CD1c-positive myeloid dendritic cell (primary cell): ENCODE results near the gene RPGRIP1L.

Experiments used
- DNase-seq: peaks from one replicate; pipeline ENCODE4 v3.0.0-alpha.2; 2016; ENCODE audit errors: extremely low spot score

The RPGRIP1L gene

DNA sequence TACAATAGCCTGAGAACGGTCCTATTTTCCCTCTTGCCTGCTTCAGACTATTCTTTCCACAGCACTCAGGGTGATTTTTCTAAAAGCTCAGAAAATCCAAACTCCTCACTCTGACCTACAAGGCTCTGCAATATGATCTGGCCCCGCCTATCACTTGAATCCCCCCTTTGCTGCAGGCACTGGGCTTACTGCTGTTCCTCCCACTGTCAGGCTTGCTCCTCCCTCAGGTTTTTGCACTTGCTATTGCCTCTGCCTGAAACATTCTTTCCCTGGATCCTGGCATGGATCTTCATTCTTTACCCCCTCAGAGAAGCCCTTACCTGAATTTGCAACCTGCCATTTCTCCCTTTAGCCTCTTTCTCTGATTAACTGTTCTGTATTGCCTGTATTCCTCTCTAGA lies 52.3 kb downstream of the RPGRIP1L start:
- DNase-seq: no peak

DNA sequence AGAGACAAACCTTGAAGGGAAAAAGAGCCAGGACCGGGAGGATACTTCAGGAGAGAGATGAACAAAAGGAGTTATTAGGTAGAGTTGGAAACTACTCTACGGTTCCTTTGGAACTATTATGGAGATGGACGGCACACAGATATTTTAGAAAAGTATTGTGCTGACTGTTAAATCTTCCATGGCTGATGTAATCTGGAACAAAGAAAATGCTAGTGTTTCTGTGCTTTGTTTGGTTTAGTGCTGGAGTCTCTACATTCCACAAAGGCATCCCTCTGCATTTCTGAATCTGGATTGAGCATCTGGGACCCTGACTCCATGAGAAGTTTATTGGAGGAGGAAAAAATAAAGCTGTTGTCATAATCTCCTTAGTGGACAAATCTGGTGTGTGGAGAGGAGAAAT lies 57.2 kb downstream of the RPGRIP1L start:
- no peak for DNase-seq

DNA sequence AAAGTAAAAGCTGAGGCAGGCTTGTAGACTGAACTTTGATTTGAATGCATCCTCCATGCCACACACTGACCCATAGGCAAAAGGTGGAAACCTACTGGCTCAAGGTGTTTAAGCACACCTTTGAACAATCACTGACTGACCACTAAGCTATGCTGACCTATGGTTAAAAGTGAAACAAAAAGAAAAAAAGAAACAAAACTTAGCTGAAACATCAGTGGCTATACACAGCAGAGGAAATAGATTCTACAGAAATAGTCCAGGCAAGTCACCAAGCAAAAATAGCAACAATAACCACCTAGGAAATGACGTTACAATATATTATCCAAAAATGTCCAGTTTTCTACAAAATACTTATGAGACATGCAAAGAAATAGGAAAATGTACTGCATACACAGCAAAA lies 60.2 kb downstream of the RPGRIP1L start:
- no peak for DNase-seq

DNA sequence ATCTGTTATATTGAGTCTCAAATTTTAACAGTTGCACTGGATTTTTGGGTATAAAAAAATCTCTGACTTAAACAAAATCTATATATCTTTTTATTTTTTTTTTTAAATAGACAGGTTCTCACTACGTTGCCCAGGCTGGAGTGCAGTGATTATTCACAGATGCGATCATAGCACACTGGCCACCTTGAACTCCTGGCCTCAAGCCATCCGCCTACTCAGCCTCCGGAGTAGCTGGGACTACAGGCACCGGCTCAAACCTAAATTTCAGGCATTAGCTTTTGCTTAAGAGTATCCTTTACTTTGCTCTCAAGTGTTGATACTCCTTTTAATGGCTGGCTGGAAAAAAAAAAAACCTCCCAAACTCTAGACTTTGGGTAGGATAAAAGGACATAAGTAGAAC lies 61.6 kb downstream of the RPGRIP1L start:
- no peak for DNase-seq

DNA sequence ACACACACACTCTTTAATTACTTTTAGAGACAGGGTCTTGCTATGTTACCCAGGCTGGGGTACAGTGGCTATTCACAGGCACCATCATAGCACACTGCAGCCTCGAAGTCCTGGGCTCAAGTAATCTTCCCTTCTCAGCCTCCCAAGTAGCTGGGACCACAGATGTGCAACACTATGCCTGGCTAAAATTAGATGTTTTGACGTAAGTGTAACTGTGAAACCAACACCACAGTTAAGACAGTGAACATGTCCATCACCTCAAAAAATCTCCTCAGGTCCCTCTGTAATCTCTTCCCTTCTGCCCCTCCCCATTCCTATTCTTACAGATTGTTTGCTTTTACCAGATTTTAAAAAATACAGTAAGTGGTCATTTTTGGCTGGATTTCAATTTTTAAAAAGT lies 66.7 kb downstream of the RPGRIP1L start:
- no peak for DNase-seq

DNA sequence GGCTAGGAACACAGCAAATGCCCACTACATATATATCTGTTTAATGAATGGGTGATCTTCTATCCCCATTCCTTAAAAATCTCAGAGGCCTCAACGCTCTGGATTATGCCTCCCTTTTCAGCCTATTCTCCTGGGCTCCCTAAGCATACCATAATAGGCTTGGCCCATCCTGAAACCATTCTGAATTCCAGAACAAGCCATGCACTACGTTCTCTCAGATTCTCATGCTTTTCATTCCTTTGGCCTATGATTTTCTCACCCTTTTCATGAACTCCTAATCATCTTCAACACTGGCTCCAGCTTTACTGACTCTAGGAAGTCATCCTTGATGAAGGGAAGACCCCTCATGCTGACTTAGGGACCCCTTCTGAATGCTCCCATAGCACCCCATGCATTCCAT lies 71.1 kb downstream of the RPGRIP1L start:
- no peak for DNase-seq

DNA sequence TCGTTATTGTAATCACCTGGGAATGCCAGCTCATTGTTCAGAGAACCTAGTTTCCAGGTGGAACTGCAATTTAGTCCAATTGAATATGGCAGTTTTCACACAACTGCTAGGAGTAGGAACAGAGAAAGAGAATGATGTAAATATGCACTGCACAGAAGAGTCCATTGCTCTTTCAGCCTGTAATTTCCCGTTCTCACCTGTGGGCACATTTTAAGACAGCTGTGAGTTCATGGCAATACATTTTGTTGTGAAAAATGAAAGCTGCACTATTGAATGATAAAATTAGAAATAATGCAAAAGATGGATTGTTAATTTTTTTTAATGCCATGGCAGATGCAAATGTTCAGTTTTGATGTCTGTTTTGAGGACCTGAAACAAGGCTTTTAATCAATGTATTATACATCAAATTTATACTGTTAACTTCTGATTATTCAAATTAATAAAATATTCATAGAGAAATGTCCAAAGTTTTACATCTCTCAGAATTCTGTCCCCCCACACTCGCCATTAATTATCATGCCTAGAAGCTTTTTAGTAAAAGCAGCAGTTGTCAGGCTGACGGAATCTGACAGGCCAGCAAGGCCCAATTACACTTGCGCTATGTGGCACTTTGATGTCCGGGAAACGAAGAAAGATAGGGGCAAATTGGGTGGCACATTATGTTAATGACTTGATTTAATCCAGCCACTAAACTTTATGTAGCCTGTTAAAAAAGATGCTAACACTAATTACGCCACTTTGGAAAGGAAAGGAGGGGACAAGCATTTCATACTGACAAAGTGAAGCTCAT lies 72.2 kb downstream of the RPGRIP1L start:
- DNase-seq: no peak

DNA sequence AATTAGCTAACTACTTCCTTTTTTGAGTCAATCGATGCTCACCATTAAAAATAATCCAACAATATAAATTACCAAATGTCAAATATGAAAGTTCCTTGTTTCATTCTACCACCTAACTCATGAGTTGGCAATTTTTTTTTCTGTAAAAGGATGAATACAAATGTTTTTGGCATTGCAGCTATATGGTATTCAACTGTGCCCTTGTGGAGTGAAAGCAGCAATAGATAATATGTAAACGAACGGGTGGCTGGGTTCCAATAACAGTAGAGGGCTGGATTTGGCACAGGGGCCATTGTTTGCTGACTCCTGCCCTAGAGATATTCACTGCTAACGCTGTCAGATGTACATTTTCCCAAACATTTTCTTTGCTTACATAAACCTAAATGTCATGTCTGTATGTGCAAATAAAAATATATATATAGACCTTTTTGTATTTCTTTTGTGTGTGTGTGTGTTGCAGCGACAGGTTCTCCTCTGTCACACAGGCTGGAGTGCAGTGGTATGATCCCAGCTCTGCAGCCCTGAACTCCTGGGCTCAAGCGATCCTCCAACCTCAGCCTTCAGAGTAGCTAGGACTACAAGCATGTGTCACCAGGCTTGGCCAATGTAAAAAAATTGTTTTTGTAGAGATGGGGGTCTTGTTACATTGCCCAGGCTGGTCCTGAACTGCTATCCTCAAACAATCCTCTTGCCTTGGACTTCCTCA lies 73.9 kb downstream of the RPGRIP1L start:
- no peak for DNase-seq

DNA sequence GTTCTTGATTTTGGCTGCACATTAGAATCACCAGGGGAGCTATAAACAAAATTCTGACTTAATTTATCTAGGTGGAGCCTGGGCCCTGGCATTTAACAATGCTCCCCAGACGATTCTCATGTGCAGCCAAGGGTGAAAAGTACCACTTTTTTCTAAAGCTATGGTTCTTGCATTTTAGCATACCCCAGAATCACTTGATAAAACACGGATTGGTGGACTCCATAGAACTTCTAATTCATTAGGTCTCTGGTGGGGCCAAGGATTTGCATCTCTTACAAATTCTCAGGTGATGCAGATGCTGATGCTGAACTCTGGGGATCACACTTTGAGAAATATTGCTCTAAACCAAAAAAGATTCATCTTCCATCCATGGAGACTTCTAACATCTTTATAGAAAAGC lies 74.5 kb downstream of the RPGRIP1L start:
- DNase-seq: no peak

DNA sequence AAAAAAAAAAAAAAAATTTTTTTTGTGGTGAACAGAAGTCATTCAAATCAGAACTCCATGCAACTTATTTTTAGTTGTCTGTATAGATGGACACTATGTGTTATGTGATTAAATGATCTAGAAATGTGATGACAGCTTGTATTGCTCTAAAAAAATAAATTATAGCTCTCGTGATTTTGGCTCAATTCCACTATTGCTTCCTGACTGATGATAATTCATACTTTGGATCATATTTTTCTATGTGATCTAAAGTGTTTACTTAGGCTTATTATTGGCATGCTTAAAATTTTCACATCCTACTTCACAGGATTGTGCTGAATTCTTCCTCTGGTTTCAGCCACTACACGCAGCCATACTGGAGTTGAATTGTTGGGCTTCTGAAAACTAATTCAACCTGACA lies 76.8 kb downstream of the RPGRIP1L start:
- DNase-seq: no peak

DNA sequence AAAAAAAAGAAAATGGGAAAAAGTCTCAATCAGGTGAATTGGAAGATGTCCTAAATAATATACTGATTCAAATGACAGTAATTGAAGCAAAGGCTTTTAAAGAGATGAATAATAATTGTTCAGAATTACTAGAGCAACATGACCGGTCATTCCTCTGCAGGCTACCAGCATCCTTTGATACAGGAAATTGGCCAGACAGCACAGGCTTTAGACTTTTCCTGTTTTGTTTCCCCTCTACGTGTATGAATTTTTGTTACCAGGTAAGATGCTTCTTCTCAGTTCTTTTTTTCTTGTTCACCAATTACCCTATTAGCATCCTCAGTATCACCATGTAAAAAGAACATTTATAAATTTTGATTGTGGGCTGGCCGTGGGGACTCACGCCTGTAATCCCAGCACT lies 77.5 kb downstream of the RPGRIP1L start:
- DNase-seq: no peak

DNA sequence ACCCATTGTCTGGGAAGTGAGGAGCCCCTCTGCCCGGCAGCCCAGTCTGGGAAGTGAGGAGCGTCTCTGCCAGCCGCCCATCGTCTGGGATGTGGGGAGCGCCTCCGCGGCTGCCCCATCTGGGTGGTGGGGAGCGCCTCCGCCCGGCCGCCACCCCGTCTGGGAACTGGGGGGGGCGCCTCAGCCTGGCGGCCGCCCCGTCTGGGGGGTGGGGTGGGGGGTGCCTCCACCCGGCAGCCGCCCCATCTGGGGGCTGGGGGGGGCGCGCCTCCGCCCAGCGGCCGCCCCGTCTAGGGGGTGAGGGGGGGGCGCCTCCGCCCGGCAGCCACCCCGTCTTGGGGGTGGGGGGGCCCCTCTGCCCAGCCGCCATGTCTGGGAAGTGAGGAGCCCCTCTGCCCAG lies 78.4 kb downstream of the RPGRIP1L start:
- no peak for DNase-seq

DNA sequence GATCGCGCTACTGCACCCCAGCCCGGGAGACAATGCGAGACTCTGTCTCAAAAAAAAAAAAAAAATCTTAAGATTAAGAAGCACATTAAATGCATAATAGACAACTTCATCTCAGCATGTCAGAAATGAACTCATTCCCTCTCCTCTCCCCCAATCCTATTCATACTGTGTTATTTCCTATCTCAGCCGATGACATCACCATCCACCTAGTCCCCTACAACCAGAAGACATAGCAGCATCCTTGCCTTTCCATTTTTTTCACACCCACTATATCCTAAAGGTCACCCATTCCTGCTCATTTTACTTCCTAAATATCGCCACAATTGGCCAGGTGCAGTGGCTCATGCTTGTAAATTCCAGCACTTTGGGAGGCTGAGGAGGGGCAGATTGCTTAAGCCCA lies 81.3 kb downstream of the RPGRIP1L start:
- DNase-seq: no peak

DNA sequence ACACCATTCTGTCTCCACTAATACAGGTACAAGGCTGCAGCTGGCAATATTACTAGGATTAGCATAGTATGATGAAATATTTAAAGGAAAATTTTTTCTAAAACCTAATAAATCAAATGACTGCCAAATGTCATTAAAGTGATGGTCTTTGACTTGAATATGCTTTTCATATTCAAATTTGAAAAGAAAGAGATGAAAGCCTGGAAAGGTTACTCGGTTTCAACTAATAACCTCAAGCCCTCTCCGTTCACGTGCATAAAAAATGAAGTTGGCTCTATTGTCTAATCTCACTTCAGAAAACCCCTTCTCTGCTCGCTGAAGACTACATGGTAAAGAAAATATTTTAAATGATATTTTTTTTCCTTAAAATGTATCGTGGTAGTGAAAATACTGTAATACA lies 83.2 kb downstream of the RPGRIP1L start:
- no peak for DNase-seq

DNA sequence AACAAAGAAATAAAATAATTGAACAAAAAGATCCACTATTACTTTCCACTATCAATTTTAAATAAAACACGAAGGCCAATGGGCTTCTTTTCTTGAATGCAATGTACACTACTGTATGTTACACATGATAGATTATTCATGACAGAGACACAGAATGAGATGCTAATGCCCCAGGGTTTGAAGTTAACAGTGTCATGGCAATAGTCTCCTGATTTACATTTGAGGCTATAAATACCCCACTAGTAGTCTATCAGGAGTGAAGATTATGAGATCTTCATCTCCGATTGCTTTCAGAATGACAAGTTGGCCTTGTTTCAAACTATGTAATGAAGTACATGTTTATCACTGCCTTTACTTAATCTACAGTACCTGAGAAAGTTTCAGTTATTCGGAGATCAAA lies 84.4 kb downstream of the RPGRIP1L start:
- no peak for DNase-seq

DNA sequence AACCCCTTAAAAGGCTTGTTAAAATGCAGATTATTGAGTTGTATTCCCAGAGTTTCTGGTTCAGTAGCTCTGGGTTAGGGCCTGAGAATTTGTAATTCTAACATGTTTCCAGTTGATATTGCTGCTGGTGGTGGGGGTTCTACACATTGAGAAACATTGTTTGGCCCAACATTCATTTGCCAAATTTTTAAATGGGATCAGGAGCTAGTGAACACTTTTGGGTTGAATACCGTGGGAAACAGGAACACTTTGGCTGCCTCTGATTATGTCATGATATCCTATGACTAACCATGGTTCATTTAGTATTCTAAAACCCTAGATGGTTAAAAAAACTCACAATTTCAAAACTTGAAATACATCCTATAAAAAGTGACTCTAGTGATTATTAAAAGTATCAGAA lies 89.3 kb downstream of the RPGRIP1L start:
- no peak for DNase-seq

DNA sequence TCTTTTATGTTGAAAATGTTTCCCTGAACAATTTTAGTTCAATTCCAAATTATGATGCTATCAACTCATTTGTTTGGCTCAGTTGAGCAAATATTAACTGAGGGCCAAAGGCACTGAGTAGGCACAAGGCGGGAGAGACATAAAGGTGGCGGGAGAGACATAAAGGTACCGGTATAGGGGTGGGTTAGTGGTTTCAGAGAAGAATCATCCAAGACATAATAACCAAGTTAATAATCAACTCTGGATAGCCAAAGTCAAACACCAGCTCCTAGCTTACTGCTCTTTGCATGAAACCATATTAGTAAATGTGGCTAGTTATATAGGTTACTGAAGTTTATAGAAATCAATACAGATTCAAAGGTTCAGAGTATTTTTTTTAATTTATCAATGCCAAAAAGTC lies 91.7 kb downstream of the RPGRIP1L start:
- no peak for DNase-seq

DNA sequence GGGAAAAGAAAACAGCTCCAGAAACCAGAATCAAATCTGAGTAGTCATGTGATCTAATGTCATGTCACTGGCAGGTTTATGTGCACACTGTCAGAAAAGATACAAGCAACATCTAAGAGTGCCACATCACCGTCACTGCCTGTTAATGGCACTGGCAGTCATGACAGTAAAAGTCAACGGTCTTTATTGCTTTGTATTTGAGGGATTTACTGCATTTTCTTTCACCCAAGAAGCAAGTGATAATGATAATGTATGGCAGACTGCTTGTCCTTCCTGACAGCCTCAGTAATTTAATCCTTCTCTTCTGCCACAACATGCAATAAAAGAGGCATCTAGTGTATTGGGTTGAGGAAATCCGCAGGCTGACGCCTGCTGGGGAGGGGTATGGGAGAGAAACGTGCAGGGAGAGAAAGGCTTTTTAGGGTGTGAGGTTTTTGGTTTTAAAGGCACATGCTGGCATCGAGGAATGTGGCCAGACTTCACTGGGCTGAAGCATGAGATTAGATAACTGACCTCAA lies 92.4 kb downstream of the RPGRIP1L start:
- DNase-seq: no peak

DNA sequence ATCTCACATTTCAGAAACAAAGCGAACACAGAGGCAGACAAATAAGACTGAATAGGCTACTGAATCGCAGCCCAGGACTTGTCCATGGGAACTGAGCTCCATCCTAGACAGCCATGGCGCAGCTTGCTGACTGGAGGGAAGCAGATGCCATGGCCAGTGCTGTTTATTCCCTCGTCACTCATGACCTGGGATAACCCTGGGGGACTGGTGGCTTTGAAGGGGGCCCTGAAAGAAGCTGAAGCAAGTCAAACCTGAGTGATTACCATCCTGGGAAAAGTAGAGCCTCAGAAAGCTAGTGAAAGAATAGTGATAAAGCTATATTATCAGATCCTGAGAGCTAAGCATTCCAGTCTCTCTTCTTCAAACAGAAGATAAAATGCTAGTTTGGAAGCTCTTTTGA lies 94.1 kb downstream of the RPGRIP1L start:
- no peak for DNase-seq

DNA sequence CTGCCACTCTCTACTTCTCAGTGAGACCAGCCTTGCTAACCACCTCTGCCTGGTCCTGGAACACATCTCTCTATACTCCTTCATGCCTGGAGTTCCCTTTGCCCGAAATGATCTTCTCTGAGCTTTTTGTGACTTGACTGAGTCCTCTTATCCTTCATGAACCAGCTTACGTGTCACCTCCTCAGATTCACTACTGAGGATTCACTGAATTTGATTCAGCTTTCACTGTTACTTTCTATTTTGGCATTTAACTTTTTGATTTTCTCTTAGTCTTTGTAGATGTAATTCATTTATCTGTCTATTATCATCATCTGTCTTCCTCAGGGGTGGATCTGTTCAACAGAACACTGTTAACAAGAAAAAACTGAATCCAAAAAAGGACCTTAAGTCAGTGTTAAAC lies 95.6 kb downstream of the RPGRIP1L start:
- DNase-seq: no peak

DNA sequence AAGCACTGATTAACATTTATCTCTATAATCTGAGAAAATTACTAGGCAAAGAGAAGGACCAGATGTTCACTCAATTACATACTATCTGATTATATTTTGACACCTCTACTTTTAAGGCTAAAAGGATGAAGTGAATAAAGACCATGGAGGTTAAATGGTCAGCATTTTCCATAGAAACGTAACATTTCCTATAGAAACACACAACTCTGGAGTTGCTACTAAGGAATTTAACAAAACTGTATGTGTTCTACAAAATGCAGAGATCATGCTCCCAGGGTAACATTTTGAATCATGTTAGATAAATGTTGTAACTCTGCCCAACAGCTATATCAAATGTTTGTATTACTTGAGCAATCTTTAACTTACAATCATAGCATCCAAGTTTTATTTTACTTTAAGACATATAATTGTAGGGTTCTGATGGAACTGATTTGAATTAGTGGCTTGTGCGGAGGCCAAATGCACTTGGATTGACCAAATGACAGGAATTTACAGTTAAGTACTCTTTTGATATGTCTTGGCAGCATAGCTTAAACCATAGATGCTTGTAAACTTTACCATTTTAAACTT lies 97.7 kb downstream of the RPGRIP1L start:
- DNase-seq: no peak

DNA sequence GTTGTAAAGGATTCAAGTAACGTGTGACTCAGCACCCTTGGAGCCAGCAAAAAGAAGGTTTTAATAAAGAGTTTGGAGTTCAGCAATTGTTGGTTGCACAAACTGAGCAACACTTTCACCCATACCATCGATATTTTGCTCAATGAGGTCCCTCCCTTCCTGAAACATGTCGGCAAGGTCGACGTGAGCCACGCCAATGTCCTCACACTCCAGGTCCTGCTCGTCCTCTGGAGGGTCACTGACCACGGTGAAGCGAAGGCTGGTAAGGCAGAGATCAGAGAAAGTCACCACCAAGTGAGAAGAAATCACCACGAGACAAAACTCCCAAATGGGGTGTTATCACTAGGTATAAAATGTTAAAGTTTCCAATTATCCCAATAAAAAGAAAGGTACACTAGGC lies 98.3 kb downstream of the RPGRIP1L start:
- no peak for DNase-seq

DNA sequence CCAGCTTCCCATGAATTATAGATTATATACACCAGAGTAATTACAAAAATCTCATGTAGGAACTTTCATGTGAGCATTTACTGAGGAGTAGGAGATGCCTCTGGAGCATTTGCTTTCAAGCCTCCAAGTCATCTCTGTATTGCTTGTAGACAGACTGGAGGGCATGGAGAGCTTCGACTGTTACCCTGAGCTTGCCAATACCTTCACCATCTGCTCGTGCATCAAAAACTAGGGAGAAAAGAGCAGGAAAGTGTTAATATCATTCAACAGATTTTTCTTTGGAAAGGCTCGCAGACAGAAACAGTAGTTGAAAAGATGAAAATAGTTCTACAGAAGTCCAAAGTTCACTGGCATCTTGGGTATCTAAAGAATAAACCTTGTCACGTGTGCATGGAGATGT lies 101.7 kb downstream of the RPGRIP1L start:
- DNase-seq: no peak
